HG02938 (cell line): Measurements from ENCODE around the gene GTF3A.

Experiments used
- ATAC-seq: cut with Tn5 transposase; IDR thresholded peaks from one replicate; pipeline ENCODE4 v1.9.1; 2021; ENCODE audit warnings: mild to moderate bottlenecking, moderate library complexity; ENCODE audit not compliant: unreplicated experiment

The GTF3A gene

DNA sequence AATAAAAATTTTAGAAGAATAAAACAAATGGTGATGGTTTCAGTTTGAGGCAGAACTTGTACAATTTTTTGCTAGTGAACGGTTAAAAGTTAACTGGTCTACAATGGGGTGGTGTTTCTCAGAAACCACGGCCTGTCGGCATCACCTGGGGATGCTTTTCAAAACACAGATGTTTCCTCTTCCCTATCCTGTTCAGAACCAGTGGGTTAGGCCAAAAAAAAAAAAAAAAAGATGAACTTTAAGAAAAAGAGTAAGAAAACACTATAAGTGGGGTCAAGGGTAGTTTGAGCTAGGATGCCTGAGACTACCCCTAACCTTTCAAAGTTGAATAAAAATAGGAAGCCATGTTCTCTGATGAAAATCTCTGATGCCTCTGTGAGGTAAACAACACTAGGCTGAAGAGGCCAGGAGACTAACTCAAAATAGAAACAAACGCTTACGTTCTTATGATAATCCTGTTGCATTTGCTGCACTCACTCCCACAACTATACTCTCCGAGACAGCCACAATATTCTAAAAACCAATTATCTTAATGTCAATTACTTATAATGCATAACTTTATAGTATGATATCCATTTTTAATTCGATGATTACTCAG is 22.7 kb downstream of the GTF3A start:
- no peak for ATAC-seq

DNA sequence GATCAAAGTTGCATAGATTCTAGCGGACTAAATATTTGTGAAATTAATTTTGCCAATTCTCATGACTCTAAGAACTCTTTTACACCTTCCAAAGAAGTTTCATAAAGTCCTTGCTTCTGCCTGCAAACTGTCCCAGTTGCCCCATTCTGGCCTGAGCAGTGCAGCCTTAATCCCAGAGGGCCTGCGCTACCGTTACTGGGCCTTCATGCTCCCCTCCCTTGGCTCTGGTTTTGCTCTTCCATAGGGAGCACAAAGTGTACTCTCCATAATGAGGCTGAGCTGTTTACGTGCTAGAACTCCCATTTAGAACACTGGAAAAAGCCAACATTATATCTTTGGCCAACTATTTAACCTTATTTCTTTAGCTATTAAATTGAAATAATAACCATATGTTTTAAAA is 23.9 kb downstream of the GTF3A start:
- no peak for ATAC-seq

DNA sequence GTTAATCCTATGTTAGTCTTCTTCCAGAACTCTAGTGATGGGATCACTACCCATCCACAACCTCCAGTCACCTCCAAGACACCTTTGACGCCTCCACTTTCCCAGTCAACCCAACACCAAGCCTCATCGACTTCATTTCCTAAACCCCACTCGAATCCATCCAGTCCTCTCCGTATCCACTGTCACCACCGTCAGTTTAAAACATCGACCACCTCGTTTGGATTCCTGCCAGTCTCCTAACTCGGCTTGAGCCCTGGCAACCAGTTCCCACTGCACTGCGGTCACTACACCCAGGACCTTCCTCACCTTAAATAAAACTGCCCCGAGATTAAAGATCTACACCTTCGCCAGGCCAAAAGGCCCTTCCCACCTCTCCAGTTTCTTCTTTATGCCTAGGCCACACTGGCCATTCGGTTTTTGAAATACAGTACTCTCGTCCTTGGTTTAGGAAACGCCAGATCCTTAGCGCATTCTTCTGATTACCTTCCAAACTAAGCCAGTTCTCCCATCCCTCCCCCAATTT is 24.7 kb downstream of the GTF3A start:
- no peak for ATAC-seq

DNA sequence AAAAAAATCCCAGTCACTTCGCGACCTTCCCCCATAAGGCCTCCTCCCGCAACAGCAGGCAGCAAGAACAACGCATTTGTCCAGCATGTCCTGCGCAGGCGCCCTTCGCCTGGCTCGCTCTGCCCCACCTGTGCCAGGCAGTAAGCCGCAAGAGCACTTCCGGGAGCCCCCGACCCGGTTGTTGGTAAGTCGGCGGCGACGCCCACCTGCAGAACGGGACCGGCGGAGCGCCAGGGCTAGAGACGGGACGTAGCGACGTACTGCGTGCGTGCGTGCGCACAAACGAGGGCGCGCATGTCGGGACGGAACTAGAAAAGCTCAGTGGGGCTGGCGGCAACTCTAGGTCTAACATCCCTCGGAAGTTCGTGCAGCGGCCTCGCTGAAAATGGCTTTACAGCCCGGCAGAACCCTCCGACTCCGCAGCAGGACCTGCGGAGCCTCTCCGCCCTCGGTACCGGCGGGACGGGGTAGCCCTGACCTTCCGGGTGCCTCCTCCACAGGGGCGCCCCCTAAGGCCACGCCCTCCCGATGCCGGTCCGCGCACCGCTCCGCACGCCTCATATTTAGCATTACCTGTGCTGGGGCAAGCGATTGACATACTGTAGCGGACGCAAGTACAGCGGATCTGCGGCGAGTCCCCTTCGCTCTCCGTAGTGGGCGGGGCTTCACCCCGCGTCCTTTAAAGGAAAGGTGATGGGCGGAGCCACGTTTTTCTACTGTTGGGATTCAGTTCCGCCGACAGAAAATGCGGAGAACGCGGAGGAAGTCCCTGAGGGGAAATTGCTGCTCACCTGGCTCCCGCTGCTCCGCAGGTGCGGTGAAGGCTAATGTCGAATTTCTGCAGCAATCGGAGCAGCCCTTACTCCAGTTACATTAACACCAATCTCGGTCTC is 25.8 kb downstream of the GTF3A start, which contains the start of gene MTIF3:
TSS of gene MTIF3 (minus strand) at position 629 of the 893 bp plus-strand sequence. CDS start 10,116 bp downstream, outside the sequence.
- ATAC-seq = peak; percentile 82

DNA sequence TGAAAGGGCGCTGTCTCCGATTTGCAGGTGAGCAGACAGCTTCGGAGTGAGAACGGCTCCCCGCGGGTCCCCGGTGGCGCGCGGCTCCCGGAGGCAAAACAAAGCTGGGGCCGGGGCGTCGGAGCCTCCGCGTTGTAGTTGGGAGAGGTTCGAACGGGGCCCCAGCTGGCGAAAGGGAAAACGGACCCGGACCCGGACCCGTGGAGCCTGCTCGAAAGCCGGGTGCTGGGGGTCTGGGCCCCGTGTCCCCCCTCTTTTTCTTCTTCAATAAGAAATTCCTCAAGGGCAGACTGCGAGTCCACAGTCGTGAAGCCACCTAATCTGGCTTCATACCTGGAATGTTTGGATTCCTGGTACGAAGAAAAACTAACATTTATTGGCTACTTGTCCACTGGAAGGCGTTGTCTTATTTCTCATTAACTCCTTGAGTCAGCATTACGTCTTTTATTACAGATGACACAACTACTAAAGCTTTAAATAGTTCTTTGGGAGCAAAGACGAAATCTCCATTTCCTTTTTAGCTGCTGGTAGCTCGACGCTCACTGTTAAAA is 26.6 kb downstream of the GTF3A start:
- ATAC-seq = no peak

DNA sequence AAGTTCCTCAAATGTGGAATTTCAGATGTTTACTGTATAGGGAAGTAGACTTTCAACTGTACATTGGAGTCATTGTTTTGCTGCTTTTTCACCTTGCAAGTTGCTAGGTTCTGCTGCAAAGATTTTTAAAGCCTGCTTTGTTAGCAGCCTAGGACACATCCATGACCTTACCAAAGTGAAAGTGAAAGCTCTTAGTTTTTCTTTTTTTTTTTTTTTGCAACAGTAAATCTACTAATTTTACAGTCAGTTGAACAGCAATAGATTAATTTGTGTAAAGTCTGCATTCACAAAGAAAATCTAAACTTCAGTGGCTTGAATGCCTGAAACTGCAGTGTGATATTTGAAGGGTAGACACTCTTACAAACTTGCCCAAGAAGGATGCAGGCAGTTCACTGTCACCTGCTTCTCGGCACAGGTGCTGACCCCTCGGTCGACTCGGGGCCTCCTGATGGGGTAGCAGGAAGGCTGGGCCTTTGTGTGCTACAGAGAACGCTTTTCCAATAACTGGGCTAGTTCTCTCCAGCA is 31.0 kb downstream of the GTF3A start:
- no peak for ATAC-seq

DNA sequence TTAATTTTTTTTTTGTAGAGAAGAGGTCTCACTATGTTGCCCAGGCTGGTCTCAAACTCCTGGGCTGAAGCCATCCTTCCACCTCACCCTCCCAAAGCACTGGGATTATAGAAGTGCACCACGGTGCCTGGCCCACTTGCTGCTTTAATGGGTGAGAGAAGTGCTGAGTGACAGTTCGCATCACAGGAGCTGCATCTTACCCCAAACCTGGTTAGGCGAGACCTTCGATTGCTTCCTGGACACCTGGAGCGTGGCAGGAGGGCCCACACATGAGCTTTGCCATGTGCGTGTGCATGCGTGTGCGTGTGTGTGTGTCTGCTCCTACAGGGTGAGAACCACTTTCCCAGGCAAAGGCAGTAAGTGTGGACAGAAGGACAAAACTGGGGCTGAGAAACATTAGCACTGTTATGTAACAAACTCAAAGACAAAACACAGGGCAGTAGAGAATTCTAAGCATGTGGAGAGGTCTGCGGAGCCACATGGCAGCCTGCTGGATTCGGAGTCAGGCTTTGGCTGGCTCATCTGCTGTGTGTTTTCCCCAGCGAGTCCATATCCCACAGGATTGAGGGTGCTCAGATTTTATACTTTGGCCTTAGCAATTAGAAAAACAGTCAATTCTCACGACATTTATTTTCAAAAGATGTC is 37.6 kb downstream of the GTF3A start:
- no peak for ATAC-seq

DNA sequence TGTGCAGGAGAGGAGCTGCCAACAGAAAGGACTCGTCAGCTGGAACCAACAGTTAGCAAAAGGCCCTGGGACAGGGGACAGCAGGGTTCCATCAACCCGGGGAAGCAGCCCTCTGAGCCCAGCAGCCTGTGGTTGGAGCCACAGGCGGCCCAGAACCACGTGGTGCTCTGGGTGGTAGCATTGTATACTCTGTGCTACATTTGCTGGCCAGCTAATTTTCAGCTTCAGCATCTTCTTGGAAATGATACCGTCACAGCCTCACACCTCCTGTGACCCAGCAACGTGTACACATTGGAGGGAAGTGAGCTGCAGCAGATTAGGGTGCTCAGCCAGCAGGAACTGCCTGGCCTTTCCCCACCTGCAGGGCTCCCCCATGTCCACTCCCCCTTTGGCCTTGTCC is 39.1 kb downstream of the GTF3A start:
- ATAC-seq = no peak

DNA sequence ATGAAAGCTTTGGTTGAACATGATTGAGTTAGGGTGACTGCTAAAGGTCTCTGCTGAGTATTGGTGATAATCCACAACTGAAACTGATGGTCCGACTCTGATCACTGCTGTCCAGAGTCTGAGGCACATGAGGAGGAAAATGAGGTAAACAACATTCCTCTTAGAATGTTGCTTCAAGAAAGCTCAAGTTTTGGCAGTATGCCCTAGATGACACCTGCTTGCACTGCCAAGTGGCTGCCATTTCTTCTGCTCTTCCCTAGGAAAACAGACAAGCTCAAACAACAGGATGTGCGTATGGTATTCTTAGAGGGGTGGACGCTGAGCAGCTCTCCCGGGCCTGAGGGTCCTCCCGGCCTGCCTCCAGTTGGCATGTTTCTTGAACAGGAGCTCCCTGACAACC is 41.2 kb downstream of the GTF3A start:
- ATAC-seq = no peak

DNA sequence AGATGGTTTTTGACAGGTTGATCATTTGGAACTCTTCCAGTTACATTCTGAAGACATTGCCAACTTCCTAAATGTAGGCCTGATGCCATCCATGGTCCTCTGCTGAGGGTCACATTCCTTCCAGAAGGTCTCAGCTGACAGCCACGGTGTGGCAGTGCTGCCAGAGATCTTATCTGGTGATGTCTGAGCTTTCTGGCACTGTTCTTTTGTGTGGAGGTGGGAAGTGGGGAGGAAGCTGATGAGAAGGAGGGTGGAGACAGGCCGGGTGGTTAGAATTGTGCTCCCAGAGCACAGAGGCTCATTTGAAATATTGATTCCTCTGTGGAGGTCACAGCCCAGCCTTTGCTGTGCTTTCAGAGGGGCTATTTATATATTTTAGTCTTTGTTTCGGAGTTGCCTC is 42.1 kb downstream of the GTF3A start:
- no peak for ATAC-seq

DNA sequence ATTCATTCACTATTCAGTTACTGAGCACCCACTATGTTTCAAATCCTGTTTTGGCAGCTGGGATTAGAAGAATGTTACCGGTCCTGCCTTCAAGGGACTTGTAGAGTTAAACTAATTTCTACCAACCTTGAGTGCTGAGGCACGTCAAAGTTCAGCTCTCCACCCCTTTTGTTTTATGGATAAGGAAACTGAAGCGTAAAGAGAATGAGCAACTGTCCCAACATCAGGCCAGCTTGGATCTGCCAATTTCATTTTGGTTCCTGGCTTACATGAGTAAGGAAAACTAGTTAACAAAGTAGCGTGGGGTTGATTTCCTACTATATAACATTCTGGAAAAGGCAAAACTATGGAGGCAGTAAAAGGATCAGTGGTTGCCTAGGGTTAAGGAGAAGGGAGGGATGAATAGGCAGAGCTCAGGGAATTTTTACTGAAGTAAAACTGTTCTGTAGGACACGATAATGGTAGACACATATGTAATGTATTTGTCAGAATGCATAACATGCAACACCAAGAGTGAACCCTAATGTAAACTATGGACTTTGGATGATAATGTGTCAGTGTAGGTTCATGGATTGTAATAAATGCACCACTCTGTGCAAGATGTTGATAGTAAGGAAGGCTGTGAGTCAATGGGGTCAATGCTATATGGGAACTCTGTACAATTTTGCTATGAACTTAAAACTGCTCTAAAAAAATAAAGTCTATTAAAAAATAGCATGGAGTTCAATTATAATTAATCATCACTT is 45.8 kb downstream of the GTF3A start:
- no peak for ATAC-seq

DNA sequence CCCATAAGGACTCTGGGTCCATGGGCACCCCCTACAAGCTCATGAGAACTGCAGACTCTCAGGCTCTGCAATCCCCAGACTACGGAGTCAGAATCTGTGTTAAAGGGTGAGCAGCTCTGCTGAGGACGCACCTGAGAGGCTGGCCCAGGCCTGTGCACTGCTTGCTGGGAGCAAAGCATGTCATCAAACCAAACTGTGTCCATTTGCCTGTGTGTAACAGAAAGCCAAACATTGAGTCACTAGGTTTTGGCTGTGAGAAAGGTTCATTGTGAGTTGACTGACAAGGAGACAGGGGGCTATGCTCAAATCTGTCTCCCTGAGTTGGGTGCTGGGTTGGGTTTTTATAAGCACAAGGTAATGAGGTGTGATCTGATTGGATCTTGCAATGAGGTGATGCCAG is 48.0 kb downstream of the GTF3A start:
- ATAC-seq = no peak

DNA sequence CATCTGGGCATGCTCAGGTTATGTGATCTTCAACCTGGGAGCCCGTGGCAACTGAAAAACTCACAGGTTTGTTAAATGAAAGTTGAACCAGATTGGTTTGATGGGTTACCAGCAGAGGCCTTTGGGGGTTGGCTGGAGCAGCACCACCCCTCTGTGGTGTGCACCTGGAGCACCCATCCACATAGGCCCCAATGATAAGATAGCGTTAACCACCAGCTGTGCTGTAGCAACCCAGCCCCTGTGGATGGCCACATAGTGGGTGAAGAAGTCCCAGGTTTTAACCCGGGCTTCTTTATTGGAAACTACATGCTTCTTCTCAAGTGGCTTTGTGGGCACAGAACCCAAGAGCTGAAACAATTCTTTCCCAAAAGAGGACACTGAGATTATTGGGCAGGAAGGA is 48.5 kb downstream of the GTF3A start:
- ATAC-seq = no peak

DNA sequence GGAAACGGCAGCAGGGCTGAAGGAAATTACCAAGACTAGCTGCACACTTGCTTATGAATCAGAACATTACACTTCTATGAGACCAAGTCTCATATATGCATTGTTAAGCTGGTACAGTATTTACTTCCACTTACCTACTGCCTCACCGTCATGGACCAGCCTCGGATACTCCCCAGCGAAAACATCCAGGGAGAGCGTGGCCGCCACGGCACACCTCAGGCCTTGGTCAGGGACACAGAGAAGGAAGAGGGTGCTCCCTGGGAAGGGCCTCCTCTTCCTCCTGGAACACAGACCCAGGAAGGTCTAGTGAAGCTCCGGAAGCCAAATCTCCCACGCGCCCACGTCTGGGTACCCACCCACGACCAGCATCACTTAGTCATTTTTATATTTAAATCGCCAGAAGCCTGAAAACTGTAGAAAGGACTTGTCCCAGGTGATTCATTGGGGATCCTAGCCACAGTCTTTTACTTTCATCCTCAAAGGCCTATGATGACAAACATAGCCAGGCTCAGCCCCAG is 50.4 kb downstream of the GTF3A start:
- no peak for ATAC-seq

DNA sequence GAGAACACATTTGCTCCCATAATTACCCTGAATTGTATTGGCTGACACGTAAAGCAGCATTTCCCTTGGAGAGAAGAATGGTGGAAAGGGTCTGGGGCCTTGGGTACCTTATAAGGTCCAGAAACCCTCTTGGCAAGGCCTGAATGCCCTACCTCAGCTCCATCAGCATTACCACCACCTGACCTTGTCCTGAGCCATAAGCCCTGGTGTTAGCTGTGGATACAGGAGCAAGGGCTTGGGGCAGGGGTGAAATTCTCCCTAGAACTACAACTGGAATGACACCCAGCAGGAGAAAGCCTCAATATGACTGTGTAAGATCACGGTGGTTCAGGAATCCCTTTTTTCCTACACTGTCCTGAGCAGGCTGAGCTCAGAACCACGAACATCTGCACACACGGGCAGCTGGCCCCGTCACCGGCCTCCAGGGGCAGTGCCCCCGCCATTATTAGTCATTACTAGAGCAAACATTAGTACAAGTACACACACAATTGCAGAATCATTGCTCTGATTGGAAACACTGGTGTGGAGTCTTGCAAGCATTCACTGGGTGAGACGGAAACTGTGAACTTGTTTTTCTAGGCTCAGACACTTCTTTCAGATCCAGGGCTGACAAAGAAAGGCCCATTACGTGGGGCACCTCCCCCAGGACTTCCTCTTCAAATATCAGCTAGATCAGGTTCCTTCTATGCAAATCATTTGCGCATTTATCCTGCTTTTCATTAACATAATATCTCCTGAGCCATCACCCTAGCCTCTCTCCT is 52.7 kb downstream of the GTF3A start:
- peak; percentile 56 for ATAC-seq

DNA sequence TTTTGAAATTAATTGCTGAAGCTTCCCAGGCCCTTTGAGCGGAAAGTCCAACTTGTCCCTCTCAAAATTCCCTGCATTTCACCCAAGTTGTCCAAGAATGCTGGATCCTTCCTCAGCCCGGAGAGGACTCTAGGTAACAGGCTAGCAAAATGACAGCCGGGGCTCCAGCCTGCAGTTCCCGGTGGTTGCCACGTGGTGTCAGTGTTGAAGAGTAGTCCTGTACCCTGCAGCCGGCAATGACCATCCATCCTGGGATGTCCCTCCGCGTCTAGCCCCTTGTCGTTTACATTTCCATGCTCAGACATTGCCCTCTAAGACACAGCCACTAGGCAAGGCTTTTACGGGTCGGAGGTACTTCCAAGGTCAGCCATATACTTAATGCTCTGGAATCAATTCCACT is 57.3 kb downstream of the GTF3A start:
- no peak for ATAC-seq

DNA sequence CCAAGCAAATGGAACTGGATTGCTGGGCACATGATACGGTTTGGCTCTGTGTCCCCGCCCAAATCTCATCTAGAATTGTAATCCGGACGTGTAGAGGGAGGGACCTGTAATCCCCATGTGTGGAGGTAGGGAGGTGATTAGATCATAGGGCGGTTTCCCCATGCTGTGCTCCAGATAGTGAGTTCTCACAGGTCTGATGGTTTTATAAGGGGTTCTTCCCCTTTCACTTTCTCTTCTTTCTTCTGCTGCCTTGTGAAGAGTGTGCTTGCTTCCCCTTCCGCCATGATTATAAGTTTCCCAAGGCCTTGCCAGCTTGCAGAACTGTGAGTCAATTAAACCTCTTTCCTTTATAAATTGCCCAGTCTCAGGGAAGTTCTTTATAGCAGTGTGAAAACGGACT is 58.6 kb downstream of the GTF3A start:
- ATAC-seq = peak; percentile 92

DNA sequence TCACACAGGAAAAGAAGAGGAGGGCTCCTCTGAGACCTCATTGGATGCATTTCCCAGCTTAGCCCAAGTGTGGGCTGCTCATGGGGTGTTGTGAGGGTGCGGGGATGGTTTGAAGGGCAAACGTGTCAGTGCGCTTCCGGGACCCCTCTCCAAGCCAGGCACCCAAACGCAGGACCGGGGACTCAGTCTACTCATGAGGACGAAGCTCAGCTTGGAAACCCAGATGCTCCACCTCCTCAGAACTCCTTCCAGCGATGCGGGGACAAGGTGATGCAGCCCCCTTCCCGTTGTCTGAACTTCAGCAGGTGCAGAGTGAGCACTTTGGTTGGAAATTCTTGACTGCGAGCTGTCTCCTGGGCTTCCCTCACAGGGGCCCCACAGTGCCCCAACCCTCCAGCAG is 59.0 kb downstream of the GTF3A start:
- ATAC-seq = no peak
